Activated CD4-positive, CD25-positive, alpha-beta regulatory T cell (primary cell): Measurements from ENCODE around the gene ASNS.
A peak's percentile ranks its signal among the peaks of the same experiment; 100 is the strongest.

ENCODE experiments used
- DNase-seq, 4 experiments: peaks; one replicate each; lab custom pipeline; 2025; lab: John Stamatoyannopoulos, UW

ASNS gene

GRCh38 chr7:97842772-97843345 is 29.3 kb downstream of the ASNS start:
- DNase-seq = no peak

GRCh38 chr7:97842006-97842405 is 30.2 kb downstream of the ASNS start:
- DNase-seq = no peak

GRCh38 chr7:97835296-97836138 is 36.7 kb downstream of the ASNS start:
- DNase-seq = peak in 3 of 4 experiments; percentile 11 to 16 (median 15)

GRCh38 chr7:97819161-97819560 is 53.0 kb downstream of the ASNS start:
- no peak for DNase-seq

- DNase-seq = no peak
These were observed 54.0 kb downstream of the ASNS start for GRCh38 chr7:97818066-97818663.
